Lower leg skin (tissue), 3 donors: ENCODE data around the gene CYGB.

Experiments used
- CTCF ChIP-seq, 3 donors: fragments of 450-650 bp; IDR thresholded peaks; one replicate each; pipeline ENCODE4 v1.5.1; 2016; ENCODE audit warnings: antibody characterized with exemption in 3 of 3, mild to moderate bottlenecking in 3 of 3, moderate library complexity in 2 of 3
- POLR2A ChIP-seq, 2 donors: fragments of 450-650 bp; IDR thresholded peaks; one replicate each; pipeline ENCODE4 v1.6.1; 2016 to 2017; ENCODE audit warnings: antibody characterized with exemption in 2 of 2, mild to moderate bottlenecking in 1 of 2, moderate library complexity in 1 of 2

GRCh38 chr17:76560877-76561221, 23.3 kb upstream of the CYGB start:
- TF ChIP-seq CTCF (IDR thresholded peaks at IDR 0.05) (no peak), POLR2A (IDR thresholded peaks at IDR 0.05) (no peak)
